HCT116 (cell line): ENCODE measurements around the gene DIP2C. TPM values are rescaled to one million over a fixed set of nuclear protein-coding genes. Genes with fewer than 3 reads are reported as not detected.

Source experiments
- ATAC-seq: fragments of 200-7000 bp; cut with Tn5 transposase; 2 replicates; pipeline ENCODE4 v1.9.1; 2020; ENCODE audit warnings: mild to moderate bottlenecking, moderate library complexity
- BruUV-seq: library from RNA; stranded (reverse); fragments of 400-500 nt; replicated peaks from 2 replicates; lab custom pipeline; 2021; lab: Mats Ljungman, UMichigan
- CTCF ChIA-PET: fragments of 300-600 bp; sonication (Branson Sonifier 250); formaldehyde crosslinking; loops from one replicate; lab custom pipeline; 2021; ENCODE audit warnings: antibody characterized with exemption; lab: Charles Lee
- POLR2A ChIA-PET: fragments of 300-600, 350-600 bp; sonication (Branson Sonifier 250); formaldehyde crosslinking; loops from one replicate; lab custom pipeline; 2021; ENCODE audit warnings: antibody characterized with exemption; lab: Charles Lee
- RAD21 ChIA-PET, 2 experiments: fragments of 300-600 bp; sonication (Branson Sonifier 250); formaldehyde crosslinking; loops; one replicate each; lab custom pipeline; 2023; ENCODE audit warnings: low total read pairs in 2 of 2; ENCODE audit not compliant: uncharacterized antibody in 2 of 2, unreplicated experiment in 2 of 2, low non-redundant PET in 1 of 2; lab: Charles Lee
- DNase-seq: peaks from one replicate; pipeline ENCODE4 v3.0.0-alpha.2; 2010; ENCODE audit warnings: low read depth, low spot score
- H2AFZ ChIP-seq: fragments of 200-600 bp; shearing (Covaris generic), sonication (generic); 2 replicates; pipeline ENCODE4 v1.6.1; 2017; ENCODE audit warnings: low read depth, mixed run types, mixed read lengths, antibody characterized with exemption, low read length; ENCODE audit not compliant: poor library complexity, severe bottlenecking
- H3K27ac ChIP-seq: 2 replicates; pipeline ENCODE4 v1.5.1; 2012; ENCODE audit warnings: low read depth, low read length
- H3K27me3 ChIP-seq: fragments of 200-600 bp; sonication (generic); 2 replicates; pipeline ENCODE4 v1.6.1; 2016; ENCODE audit warnings: mixed run types, low read length, mixed read lengths; ENCODE audit not compliant: insufficient read depth
- H3K36me3 ChIP-seq, 2 experiments: fragments of 200-500 bp in 1 of 2; fragments of 200-600 bp in 1 of 2; sonication (Bioruptor generic) in 1 of 2; sonication (generic) in 1 of 2; 2 replicates each; pipeline versions ENCODE4 v1.5.1 to v1.6.1; 2014 to 2016; ENCODE audit warnings: low read length in 2 of 2, inconsistent platforms in 1 of 2, mixed read lengths in 1 of 2, mixed run types in 1 of 2; ENCODE audit not compliant: insufficient read depth in 2 of 2, control insufficient read depth in 1 of 2
- H3K4me1 ChIP-seq, 2 experiments: fragments of 200-600 bp in 1 of 2; sonication (generic) in 1 of 2; 2 replicates each; pipeline versions ENCODE4 v1.5.1 to v1.6.1; 2012 to 2017; ENCODE audit warnings: low read length in 2 of 2, inconsistent platforms in 1 of 2, mild to moderate bottlenecking in 1 of 2, mixed read lengths in 1 of 2, mixed run types in 1 of 2, moderate library complexity in 1 of 2; ENCODE audit not compliant: insufficient read depth in 2 of 2, control insufficient read depth in 1 of 2
- H3K4me2 ChIP-seq: fragments of 200-600 bp; sonication (generic); 2 replicates; pipeline ENCODE4 v1.6.1; 2017; ENCODE audit warnings: mixed run types, low read length, mixed read lengths
- H3K4me3 ChIP-seq, 2 experiments: fragments of 200-600 bp in 1 of 2; sonication (generic) in 1 of 2; replicated peaks in 1 of 2; 2 replicates each; pipeline ENCODE4 v1.5.1; 2011 to 2016; ENCODE audit warnings: low read length in 2 of 2, control low read depth in 1 of 2, low read depth in 1 of 2, mild to moderate bottlenecking in 1 of 2, mixed read lengths in 1 of 2, mixed run types in 1 of 2
- H3K79me2 ChIP-seq: fragments of 200-600 bp; sonication (generic); 2 replicates; pipeline ENCODE4 v1.6.1; 2017; ENCODE audit warnings: mild to moderate bottlenecking, mixed run types, low read length, moderate library complexity, mixed read lengths; ENCODE audit not compliant: insufficient read depth
- H3K9ac ChIP-seq: fragments of 200-600 bp; sonication (generic); 2 replicates; pipeline ENCODE4 v1.6.1; 2016; ENCODE audit warnings: low read length, mixed read lengths
- H3K9me2 ChIP-seq: fragments of 200-600 bp; sonication (generic), shearing (Covaris generic); 2 replicates; pipeline ENCODE4 v1.6.1; 2017; ENCODE audit warnings: mixed run types, mild to moderate bottlenecking, moderate library complexity; ENCODE audit not compliant: insufficient read depth
- H3K9me3 ChIP-seq, 2 experiments: fragments of 200-500 bp in 1 of 2; fragments of 200-600 bp in 1 of 2; sonication (Bioruptor generic) in 1 of 2; sonication (generic) in 1 of 2; 2 replicates each; pipeline ENCODE4 v1.6.1; 2014 to 2017; ENCODE audit warnings: low read length in 2 of 2, mixed read lengths in 2 of 2, inconsistent platforms in 1 of 2, low read depth in 1 of 2, mild to moderate bottlenecking in 1 of 2, mixed run types in 1 of 2, moderate library complexity in 1 of 2; ENCODE audit not compliant: control insufficient read depth in 1 of 2, insufficient read depth in 1 of 2
- H4K20me1 ChIP-seq: fragments of 200-600 bp; sonication (generic), shearing (Covaris generic); 2 replicates; pipeline ENCODE4 v1.6.1; 2017; ENCODE audit warnings: mixed run types, mild to moderate bottlenecking, moderate library complexity; ENCODE audit not compliant: insufficient read depth
- CBX3 ChIP-seq: IDR thresholded peaks from 2 replicates; pipeline ENCODE4 v1.6.1; 2012; ENCODE audit warnings: low read depth
- CEBPB ChIP-seq: IDR thresholded peaks from 2 replicates; pipeline ENCODE4 v1.6.1; 2012; ENCODE audit warnings: low read depth
- EGR1 ChIP-seq: IDR thresholded peaks from 2 replicates; pipeline ENCODE4 v1.6.1; 2012; ENCODE audit warnings: low read depth
- ELF1 ChIP-seq: IDR thresholded peaks from 2 replicates; pipeline ENCODE4 v1.6.1; 2012; ENCODE audit warnings: low read depth, borderline replicate concordance
- EZH2 ChIP-seq: fragments of 200-600 bp; sonication (generic); IDR thresholded peaks from 2 replicates; pipeline ENCODE4 v1.6.1; 2017; ENCODE audit warnings: antibody characterized with exemption, mixed run types
- EZH2phosphoT487 ChIP-seq: fragments of 200-600 bp; IDR thresholded peaks from 2 replicates; pipeline ENCODE4 v1.6.1; 2018; ENCODE audit warnings: antibody characterized with exemption, borderline replicate concordance
- FOSL1 ChIP-seq: IDR thresholded peaks from 2 replicates; pipeline ENCODE4 v1.6.1; 2012; ENCODE audit warnings: low read depth
- JUND ChIP-seq: IDR thresholded peaks from 2 replicates; pipeline ENCODE4 v1.6.1; 2012
- SIN3A ChIP-seq: IDR thresholded peaks from 2 replicates; pipeline ENCODE4 v1.6.1; 2012; ENCODE audit warnings: low read depth
- SRF ChIP-seq: IDR thresholded peaks from 2 replicates; pipeline ENCODE4 v1.6.1; 2012; ENCODE audit warnings: low read depth
- ZNF274 ChIP-seq: fragments of 200-500 bp; sonication (Bioruptor generic); IDR thresholded peaks from 2 replicates; pipeline ENCODE4 v1.6.1; 2014; ENCODE audit warnings: mild to moderate bottlenecking, low read depth, low read length, inconsistent platforms
- intact Hi-C: fragments of 100-400 bp; cut with micrococcal nuclease; formaldehyde crosslinking; loops from 2 replicates; pipeline ENCODE4 v1.10.0; 2022
- total RNA-seq: library from RNA; stranded (reverse); gene quantifications from one replicate; pipeline ENCODE4 v1.2.1, GENCODE V29; 2021; ENCODE audit not compliant: unreplicated experiment
- TF ChIP-seq, protein P1 (sequence below): IDR thresholded peaks from 2 replicates; pipeline ENCODE4 v1.6.1; 2011; ENCODE audit warnings: mild to moderate bottlenecking, low read length, moderate library complexity; ENCODE audit not compliant: insufficient replicate concordance; ENCODE audit errors: extremely low read depth
- TF ChIP-seq, protein P2 (sequence below): IDR thresholded peaks from 2 replicates; pipeline ENCODE4 v1.6.1; 2012; ENCODE audit warnings: low read depth

The DIP2C gene
- total RNA-seq, 1 experiment from 2014 or later: 15.4 TPM

DNA sequence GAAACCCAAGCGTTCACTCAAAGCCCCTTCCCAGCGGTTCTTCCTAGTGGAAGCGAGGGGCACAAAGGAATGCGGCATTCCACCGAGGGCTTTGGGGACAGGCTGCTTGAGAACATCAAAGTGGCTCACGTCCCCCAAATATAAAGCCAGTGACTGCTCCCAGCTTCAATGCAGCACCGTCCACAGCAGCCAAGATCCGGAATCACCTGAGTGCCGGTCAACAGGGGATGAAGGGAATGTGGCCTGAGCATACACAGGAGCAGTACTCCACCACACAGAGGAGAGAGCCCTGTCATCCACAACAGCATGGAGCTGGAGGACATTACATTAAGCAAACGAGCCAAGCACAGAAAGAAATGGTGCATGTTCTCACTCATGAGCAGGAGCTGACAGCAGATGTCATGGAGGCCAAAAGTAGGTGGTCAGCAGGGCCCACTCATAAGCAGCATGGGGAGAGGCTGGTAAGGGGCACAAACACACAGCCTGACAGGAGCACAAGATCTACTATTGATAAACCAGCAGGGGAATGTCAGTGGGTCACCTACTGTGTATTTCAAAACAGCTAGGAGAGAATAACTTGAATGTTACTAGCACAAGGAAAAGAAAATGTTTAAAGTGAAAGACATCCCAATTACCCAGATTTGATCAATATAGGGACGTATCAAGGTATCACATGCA lies 79.5 kb downstream of the DIP2C start:
- Histone ChIP-seq H4K20me1 (no peaks in the 10 kb centered on the region), H3K27me3 (no peaks in the 10 kb centered on the region), H3K9me3 (no peaks in the 10 kb centered on the region), H3K4me1 (peaks cover 13 to 16% of the 10 kb centered on the region in 2 experiments; a peak in 3 of 4 replicates), H3K9me2 (no peaks in the 10 kb centered on the region), H3K4me2 (no peak overlapping the region), H2AFZ (no peak overlapping the region), H3K79me2 (no peaks in the 10 kb centered on the region), H3K9ac (no peak overlapping the region), H3K36me3 (no peaks in the 10 kb centered on the region), H3K4me3 (no peak overlapping the region), H3K27ac (no peak overlapping the region)
- ATAC-seq (no peak), DNase-seq (no peak)
- RAD21 ChIA-PET: no interaction called here
- POLR2A ChIA-PET: no interaction called here
- intact Hi-C loops: no loop called here
- no TSS peak for BruUV-seq
- TF ChIP-seq EZH2 (no peak), ZNF274 (no peak), JUND (no peak), SRF (no peak), CEBPB (no peak), CBX3 (no peak), FOSL1 (no peak), EZH2phosphoT487 (no peak), EGR1 (no peak), ELF1 (no peak), SIN3A (no peak)
- TF ChIP-seq, protein P1, sequence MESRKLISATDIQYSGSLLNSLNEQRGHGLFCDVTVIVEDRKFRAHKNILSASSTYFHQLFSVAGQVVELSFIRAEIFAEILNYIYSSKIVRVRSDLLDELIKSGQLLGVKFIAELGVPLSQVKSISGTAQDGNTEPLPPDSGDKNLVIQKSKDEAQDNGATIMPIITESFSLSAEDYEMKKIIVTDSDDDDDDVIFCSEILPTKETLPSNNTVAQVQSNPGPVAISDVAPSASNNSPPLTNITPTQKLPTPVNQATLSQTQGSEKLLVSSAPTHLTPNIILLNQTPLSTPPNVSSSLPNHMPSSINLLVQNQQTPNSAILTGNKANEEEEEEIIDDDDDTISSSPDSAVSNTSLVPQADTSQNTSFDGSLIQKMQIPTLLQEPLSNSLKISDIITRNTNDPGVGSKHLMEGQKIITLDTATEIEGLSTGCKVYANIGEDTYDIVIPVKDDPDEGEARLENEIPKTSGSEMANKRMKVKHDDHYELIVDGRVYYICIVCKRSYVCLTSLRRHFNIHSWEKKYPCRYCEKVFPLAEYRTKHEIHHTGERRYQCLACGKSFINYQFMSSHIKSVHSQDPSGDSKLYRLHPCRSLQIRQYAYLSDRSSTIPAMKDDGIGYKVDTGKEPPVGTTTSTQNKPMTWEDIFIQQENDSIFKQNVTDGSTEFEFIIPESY: no peak
- TF ChIP-seq, protein P2, sequence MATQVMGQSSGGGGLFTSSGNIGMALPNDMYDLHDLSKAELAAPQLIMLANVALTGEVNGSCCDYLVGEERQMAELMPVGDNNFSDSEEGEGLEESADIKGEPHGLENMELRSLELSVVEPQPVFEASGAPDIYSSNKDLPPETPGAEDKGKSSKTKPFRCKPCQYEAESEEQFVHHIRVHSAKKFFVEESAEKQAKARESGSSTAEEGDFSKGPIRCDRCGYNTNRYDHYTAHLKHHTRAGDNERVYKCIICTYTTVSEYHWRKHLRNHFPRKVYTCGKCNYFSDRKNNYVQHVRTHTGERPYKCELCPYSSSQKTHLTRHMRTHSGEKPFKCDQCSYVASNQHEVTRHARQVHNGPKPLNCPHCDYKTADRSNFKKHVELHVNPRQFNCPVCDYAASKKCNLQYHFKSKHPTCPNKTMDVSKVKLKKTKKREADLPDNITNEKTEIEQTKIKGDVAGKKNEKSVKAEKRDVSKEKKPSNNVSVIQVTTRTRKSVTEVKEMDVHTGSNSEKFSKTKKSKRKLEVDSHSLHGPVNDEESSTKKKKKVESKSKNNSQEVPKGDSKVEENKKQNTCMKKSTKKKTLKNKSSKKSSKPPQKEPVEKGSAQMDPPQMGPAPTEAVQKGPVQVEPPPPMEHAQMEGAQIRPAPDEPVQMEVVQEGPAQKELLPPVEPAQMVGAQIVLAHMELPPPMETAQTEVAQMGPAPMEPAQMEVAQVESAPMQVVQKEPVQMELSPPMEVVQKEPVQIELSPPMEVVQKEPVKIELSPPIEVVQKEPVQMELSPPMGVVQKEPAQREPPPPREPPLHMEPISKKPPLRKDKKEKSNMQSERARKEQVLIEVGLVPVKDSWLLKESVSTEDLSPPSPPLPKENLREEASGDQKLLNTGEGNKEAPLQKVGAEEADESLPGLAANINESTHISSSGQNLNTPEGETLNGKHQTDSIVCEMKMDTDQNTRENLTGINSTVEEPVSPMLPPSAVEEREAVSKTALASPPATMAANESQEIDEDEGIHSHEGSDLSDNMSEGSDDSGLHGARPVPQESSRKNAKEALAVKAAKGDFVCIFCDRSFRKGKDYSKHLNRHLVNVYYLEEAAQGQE: no peak
- CTCF ChIA-PET: no interaction called here
